Esophagus muscularis mucosa (tissue), 4 donors: ENCODE results near the gene ANTKMT. TPM values are rescaled to one million over a fixed set of nuclear protein-coding genes. Genes with fewer than 3 reads are reported as not detected.

ENCODE experiments used
- DNase-seq: peaks from one replicate; pipeline ENCODE4 v3.0.0-alpha.2; 2017; ENCODE audit errors: extremely low spot score
- H3K27ac ChIP-seq, 4 donors: fragments of 200-600 bp; sonication (generic); replicated peaks in 1 of 4; 1 replicate in 3 of 4; 2 replicates in 1 of 4; pipeline ENCODE4 v1.5.1; 2016 to 2019; ENCODE audit warnings: mild to moderate bottlenecking in 1 of 4
- H3K27me3 ChIP-seq, 4 donors: fragments of 200-600 bp; sonication (generic); one replicate each; pipeline versions ENCODE4 v1.5.1 to v1.6.0; 2016 to 2019
- H3K36me3 ChIP-seq, 4 donors: fragments of 200-600 bp; sonication (generic); one replicate each; pipeline ENCODE4 v1.5.1; 2016 to 2019
- H3K4me1 ChIP-seq, 4 donors: fragments of 200-600 bp; sonication (generic); one replicate each; pipeline ENCODE4 v1.5.1; 2016 to 2019
- H3K4me3 ChIP-seq, 4 donors: fragments of 200-600 bp; sonication (generic); 1 replicate in 2 of 4; 2 replicates in 2 of 4; pipeline ENCODE4 v1.5.1; 2016 to 2019; ENCODE audit warnings: mild to moderate bottlenecking in 4 of 4, moderate library complexity in 1 of 4
- H3K9me3 ChIP-seq, 4 donors: fragments of 200-600 bp; sonication (generic); 1 replicate in 3 of 4; 2 replicates in 1 of 4; pipeline ENCODE4 v1.5.1; 2016 to 2019
- EP300 ChIP-seq: sonication (generic); formaldehyde crosslinking; IDR thresholded peaks from one replicate; pipeline ENCODE4 v1.6.1; 2017; ENCODE audit warnings: antibody characterized with exemption
- POLR2A ChIP-seq: fragments of 450-650 bp; IDR thresholded peaks from one replicate; pipeline ENCODE4 v1.6.1; 2017; ENCODE audit warnings: antibody characterized with exemption, moderate library complexity, mild to moderate bottlenecking, low read depth
- POLR2AphosphoS5 ChIP-seq, 2 donors: sonication (generic); formaldehyde crosslinking; IDR thresholded peaks; one replicate each; pipeline ENCODE4 v1.6.1; 2017; ENCODE audit warnings: antibody characterized with exemption in 2 of 2
- WGBS: methylation state at CpG from one replicate; pipeline ENCODE4 v1.1.5; 2018; 5-methylcytosine and 5-hydroxymethylcytosine counted together
- intact Hi-C: fragments of 100-400 bp; cut with DNase I; formaldehyde crosslinking; loops from one replicate; pipeline ENCODE4 v1.15.1; 2023
- total RNA-seq, 4 donors: library from RNA; depleted of rRNA; stranded (reverse); fragments of >200 nt; gene quantifications; one replicate each; pipeline versions ENCODE4 v1.1.0 to v1.2.1, GENCODE V29; 2016
- TF ChIP-seq, protein P1 (sequence below), 3 experiments: fragments of 200-600 bp in 2 of 3; fragments of 450-650 bp in 1 of 3; sonication (generic) in 2 of 3; IDR thresholded peaks; one replicate each; pipeline ENCODE4 v1.5.1; 2017 to 2019; ENCODE audit warnings: antibody characterized with exemption in 3 of 3, mild to moderate bottlenecking in 2 of 3, moderate library complexity in 1 of 3

Gene ANTKMT
- total RNA-seq, 4 donors from 2014 or later, result 26.5 to 48.6 (median 40.3) TPM

DNA sequence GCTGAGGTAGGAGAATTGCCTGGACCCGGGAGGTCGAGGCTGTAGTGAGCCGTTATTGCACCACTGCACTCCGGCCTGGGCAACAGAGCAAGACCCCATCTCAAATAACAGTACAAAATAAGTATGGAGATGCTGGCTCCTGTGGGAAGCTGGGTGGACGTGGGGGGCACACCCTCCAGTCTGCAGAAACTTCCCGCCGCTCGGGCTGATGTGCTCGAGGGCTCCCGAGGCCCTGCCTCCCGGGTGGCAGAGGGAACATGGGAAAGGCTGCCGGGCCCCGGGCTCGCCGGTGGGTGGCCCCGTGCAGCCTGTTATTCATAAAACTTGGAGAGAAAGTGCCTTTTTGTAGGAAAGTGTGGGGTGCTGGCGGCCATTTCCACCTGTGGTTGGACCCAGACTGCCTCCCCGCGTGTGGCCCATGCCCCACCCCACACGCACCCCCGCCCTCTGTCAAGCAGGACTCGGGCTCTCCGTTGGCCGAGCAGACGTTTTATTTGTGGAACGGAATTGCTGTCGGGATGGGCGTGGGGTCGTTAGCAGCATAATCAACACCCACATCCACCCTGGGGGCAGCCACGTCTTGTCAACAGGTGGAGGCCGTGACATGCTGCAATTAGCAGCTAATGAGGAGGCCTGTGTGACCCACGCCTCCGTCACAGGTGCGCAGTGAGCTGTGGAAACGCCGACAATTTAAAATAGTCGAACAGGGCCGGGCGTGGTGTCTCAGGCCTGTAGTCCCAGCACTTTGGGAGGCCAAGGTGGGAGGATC lies 27.2 kb downstream of the ANTKMT start:
- DNase-seq, result no peak
- Histone ChIP-seq H3K27me3 (peaks cover 0 to 40% (median 0%) of the 10 kb centered on the region in 4 donors), H3K36me3 (no peaks in the 10 kb centered on the region), H3K9me3 (no peaks in the 10 kb centered on the region), H3K27ac (no peak overlapping the region), H3K4me1 (no peaks in the 10 kb centered on the region), H3K4me3 (no peak overlapping the region)
- intact Hi-C loops, result no loop called here
- TF ChIP-seq, protein P1, sequence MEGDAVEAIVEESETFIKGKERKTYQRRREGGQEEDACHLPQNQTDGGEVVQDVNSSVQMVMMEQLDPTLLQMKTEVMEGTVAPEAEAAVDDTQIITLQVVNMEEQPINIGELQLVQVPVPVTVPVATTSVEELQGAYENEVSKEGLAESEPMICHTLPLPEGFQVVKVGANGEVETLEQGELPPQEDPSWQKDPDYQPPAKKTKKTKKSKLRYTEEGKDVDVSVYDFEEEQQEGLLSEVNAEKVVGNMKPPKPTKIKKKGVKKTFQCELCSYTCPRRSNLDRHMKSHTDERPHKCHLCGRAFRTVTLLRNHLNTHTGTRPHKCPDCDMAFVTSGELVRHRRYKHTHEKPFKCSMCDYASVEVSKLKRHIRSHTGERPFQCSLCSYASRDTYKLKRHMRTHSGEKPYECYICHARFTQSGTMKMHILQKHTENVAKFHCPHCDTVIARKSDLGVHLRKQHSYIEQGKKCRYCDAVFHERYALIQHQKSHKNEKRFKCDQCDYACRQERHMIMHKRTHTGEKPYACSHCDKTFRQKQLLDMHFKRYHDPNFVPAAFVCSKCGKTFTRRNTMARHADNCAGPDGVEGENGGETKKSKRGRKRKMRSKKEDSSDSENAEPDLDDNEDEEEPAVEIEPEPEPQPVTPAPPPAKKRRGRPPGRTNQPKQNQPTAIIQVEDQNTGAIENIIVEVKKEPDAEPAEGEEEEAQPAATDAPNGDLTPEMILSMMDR (IDR thresholded peaks at IDR 0.05), result no peak
- TF ChIP-seq POLR2AphosphoS5 (IDR thresholded peaks at IDR 0.05) (no peak), POLR2A (no peak), EP300 (no peak)
- 89% methylated on average over 39 of the region's 39 CpGs for WGBS

- 92% methylated on average over 6 of the region's 6 CpGs for WGBS
Measured at GRCh38 chr16:749010-749409, 28.1 kb downstream of the ANTKMT start.

DNA sequence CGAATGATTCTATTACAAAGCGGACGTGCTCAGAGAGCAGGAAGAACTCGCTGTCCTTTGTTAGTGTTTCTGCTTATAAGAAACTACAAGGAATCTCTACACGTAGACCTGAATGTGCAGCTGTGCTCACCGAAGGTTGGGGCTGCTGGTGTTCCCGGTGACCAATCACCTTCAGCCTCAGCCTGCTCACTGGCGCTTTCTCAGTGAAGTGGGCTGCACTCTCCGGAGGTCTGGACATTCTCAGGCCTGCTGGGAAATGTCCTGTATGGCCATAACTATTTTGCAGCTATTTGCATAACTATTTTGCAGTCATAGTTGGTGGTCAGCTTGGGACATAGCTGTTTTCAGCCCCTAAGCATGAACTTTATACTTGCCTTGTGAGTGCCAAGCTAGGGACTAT lies 29.5 kb downstream of the ANTKMT start:
- no peaks in the 10 kb centered on the region for H3K4me1 ChIP-seq
- no peak for DNase-seq
- no peaks in the 10 kb centered on the region for H3K9me3 ChIP-seq
- H3K36me3 ChIP-seq, result no peaks in the 10 kb centered on the region
- WGBS, result 50% methylated on average over 8 of the region's 9 CpGs
- H3K27me3 ChIP-seq, result peaks cover 0 to 21% (median 0%) of the 10 kb centered on the region in 4 donors
- no peak for TF ChIP-seq POLR2A
- no peak for TF ChIP-seq POLR2AphosphoS5 (IDR thresholded peaks at IDR 0.05)
- TF ChIP-seq, protein P1 (IDR thresholded peaks at IDR 0.05), result no peak
- TF ChIP-seq EP300, result no peak
- H3K27ac ChIP-seq, result no peak overlapping the region
- intact Hi-C loops, result no loop called here
- H3K4me3 ChIP-seq, result no peak overlapping the region

More at GRCh38 chr16:749010-749409, 28.1 kb downstream of the ANTKMT start:
- DNase-seq, result no peak
- Histone ChIP-seq H3K27ac (no peak overlapping the region), H3K9me3 (no peaks in the 10 kb centered on the region), H3K27me3 (peaks cover 0 to 33% (median 0%) of the 10 kb centered on the region in 4 donors), H3K4me1 (no peaks in the 10 kb centered on the region), H3K36me3 (no peaks in the 10 kb centered on the region), H3K4me3 (no peak overlapping the region)
- intact Hi-C loops, result no loop called here
- TF ChIP-seq, protein P1 (IDR thresholded peaks at IDR 0.05), result no peak
- TF ChIP-seq POLR2A (no peak), EP300 (no peak), POLR2AphosphoS5 (IDR thresholded peaks at IDR 0.05) (no peak)

- Histone ChIP-seq H3K4me1 (no peaks in the 10 kb centered on the region), H3K27me3 (peaks cover 0 to 21% (median 0%) of the 10 kb centered on the region in 4 donors), H3K36me3 (no peaks in the 10 kb centered on the region), H3K27ac (no peak overlapping the region), H3K9me3 (no peaks in the 10 kb centered on the region), H3K4me3 (no peak overlapping the region)
- intact Hi-C loops, result no loop called here
- WGBS, result 77% methylated on average over 29 of the region's 39 CpGs
- no peak for TF ChIP-seq POLR2AphosphoS5 (IDR thresholded peaks at IDR 0.05)
- no peak for TF ChIP-seq EP300
- TF ChIP-seq POLR2A, result no peak
- TF ChIP-seq, protein P1 (IDR thresholded peaks at IDR 0.05), result no peak
- no peak for DNase-seq
Measured at GRCh38 chr16:751152-752006, 30.4 kb downstream of the ANTKMT start.
